Activated T-helper 1 cell treated with Interleukin-2 at 50 U/mL for 16 hours (primary cell): ENCODE measurements around the gene OTUD5.

Source experiments
- DNase-seq: peaks from one replicate; pipeline ENCODE4 v3.0.0-alpha.2; 2020; ENCODE audit warnings: low read depth

Gene OTUD5

DNA sequence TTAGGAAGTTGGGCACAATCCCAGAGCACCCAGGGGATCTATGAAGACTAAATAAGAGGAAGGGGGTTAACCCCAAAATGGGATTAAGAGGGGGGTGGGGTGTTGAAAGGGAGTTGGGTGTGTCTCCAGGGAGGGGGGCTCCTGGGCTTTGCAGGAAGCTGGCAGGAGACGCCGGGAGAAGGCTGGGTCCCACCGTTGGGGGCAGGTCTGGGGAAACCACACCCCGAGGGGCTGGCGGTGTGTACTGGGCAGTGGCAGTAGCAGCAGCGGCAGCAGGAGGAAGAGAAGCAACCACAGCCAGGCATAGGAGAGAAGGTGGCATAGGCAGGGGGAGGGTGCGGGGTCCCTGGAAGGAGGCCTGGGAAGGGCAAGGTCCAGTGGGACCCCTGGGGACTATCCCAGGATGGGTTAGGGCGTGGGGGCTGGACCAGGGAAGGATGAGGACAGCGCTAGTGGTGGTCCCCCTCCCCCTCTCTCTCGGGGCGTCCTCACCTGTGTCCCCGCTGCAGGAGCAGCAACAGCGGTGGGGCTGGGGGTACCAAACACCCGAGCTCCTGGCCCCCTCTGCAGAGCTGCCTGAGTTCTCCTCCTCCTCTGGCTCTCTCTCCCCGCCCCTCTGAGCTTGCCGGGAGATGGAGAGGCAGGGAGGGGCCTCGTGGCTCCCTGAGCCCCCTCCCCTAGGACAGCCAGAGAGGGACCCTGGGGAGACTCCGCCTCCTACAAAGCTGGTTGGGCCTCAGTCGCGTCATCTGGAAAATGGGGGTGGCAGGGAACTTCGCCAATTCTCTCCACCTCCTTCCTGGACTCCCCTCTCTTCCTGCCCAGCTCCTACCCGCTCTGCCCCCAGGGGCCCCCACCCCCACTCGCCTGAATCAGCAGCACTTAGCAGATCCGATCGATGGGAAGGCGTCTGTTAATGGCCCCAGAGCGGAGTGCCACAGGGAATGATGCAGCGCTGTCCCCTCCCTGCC, 14.1 kb upstream of the OTUD5 start, which contains the start of gene KCND1:
TSS of gene KCND1 (minus strand) at position 596 of the 971 bp plus-strand sequence. CDS start 1,573 bp downstream, outside the sequence.
- DNase-seq, result no peak

DNA sequence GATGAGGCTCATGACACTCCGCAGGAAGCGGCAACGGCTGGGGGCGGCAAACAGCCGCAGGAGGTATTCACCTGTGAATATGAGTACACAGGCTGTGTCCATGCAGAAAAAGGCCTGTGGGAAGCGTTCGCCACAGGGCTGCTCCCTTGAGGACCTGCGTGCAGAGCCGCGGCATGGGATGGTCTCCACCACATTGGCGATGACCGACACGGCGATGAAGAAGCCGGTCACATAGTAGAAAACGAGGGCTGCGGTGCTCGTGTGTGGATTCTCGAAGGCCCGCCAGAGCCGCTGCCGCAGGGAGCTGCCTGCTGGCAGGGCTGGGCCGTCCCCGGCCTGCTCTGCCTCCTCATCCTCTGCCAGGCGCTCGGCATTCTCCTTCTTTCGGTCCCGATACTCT, 12.1 kb upstream of the OTUD5 start:
- DNase-seq, result no peak

DNA sequence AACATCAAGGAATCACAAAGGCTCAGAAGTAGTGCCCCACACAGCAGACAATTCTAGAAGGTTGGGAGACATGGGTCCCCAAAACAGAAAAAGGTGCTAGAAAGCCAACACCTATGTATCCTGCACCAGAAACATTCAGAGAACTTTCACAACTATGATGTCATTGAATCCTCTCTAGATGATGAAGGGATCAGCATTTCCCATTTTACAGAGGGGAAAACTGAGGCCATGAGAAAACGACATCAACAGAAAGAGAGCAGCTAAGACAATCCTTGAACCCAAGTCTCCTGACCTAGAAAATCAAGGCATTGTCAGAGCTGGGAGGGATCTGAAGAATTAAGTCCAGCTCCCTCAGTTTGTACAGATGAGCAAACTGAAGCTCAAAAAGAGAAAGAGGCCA, 11.0 kb upstream of the OTUD5 start:
- DNase-seq, result no peak

- DNase-seq, result no peak
These were observed 9.6 kb upstream of the OTUD5 start for GRCh38 chrX:48966796-48967579.

- DNase-seq, result no peak
These were observed 8.6 kb upstream of the OTUD5 start for GRCh38 chrX:48965959-48966358.

DNA sequence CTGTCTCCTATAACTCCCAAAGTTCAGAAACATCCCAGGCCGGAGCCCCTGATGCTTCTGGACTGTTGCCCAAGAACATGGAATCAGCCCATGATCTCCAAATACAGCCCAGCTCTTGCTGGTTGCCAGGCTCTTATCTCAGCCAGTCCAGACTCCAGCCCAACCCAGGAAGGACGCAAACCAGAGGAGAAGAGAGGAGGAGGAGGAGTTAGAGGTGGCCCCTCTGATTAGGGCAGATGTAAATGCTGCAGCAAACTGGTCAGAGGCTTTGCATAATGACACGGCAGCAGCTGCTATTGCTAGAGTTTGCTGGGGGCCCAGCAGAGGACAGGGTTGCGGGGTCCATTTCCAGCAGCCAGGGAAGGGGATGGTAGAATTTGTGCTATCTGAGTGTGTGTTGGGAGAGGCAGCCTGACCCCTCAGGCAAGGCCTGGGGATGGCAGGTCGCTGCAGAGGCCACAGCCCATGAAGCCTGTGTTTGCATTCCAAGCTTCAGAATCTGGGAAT, 4.2 kb upstream of the OTUD5 start:
- DNase-seq, result no peak

DNA sequence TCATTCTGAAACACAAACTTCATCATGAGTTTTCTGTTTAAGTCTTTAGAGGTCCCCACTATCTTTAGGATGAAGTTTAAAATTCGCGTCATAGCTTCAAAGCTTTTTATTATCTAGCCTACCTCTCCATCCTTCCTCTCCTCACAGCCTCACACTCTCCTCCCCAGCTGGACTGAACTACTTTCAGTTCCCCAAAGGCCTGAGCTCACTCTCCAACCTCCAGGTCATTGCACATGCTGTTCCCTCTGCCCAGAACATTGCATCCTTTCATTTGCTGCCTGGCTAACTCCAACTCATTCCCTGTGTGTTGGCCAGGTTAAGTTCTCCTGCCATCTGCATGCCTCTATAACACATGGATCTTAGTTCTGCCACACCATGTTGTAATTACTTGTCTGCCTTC, 2.9 kb upstream of the OTUD5 start:
- no peak for DNase-seq

GRCh38 chrX:48958635-48959094, 1.3 kb upstream of the OTUD5 start:
- DNase-seq, result no peak

GRCh38 chrX:48957827-48958634, 624 bp upstream of the OTUD5 start:
- DNase-seq, result peak; percentile 88

DNA sequence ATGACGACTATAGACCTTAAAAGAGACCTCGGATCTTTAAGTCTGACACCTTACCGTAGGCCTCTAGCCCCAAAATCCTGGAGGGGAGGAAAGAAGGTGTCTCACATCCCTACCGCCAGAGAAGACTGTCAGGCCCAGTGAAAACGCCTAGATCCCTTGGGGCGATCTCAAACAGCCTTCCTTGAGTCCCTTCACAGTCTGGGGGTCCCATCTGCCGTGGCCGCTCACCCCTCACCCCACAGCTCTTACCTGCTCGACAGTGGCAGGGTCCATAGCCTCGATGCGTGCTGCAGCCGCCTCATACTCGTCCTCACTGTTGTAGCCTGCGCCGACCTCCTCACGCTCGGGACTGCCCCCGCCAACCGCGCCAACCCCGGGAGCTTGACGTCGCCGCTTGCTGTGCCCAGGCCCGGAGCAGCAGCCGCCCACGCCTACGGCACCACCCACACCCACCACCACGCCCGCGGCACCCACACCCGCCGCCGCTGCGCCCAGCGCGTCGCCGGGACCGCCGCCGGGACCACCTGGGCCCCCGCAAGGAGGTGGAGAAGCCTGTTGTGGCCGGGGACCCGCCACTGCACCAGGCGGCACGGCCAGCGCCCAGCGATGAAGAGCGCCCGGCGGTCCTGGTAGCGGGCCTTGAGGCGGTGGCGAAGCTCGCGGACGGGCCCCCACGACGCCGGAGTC, 536 bp downstream of the OTUD5 start:
- peak; percentile 18 for DNase-seq

DNA sequence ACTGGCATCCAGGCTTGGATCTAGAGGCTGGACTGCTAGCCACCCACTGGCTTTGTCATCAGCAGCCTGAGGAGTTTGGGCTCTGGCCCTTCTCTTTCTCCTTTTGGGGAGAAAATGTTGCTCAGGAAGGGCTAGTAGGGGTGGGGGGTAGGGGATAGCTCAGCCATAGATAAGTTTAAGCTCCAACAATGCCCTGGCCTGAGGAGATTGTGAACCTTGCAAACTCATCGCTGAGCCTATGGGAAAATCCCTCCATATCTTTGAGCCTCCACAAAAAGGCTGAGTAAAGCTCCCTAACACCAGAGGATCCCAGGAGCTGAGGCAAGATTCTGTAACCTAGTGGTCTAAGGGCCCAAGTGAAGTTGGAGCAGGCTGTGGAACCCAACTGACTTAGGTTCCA, 8.8 kb downstream of the OTUD5 start:
- DNase-seq, result no peak

DNA sequence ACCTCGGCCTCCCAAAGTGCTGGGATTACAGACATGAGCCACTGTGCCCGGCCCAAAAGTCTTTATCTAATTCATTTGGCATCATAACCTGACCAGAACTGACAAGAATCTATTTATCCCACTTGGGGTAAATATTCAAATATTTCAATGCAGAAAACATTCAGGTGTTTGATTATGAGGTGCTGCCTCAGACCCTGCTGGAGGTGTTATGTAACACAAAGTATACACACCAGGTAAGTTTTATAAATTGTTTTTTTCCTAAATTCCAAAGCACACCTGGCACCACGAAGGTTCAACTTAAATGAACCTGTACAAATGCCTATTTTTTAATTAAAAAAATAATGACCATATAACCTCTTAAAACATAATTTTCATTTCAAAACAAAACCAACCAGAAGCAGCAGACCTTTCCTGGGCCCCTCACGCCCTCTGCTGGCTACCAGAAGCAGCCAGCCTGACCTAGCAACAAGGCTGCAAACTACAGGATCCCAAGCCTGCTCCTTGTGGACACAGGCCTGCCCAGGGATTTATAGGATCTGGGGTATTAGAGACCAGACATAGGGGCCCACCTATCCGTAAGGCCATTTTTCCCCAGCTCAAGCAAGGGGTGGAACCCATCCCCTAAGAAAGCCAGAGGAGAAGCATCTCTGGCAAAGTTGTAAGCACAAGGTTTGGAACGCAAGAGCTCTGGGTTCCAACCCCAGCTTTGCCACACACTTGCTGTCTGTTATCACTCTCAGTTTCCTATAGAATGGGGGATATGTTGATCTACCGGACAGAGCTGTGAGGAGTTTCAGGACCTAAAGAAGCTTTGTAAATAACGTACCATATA, 11.7 kb downstream of the OTUD5 start:
- peak; percentile 24 for DNase-seq

GRCh38 chrX:48942895-48943294, 14.5 kb downstream of the OTUD5 start:
- DNase-seq, result no peak

DNA sequence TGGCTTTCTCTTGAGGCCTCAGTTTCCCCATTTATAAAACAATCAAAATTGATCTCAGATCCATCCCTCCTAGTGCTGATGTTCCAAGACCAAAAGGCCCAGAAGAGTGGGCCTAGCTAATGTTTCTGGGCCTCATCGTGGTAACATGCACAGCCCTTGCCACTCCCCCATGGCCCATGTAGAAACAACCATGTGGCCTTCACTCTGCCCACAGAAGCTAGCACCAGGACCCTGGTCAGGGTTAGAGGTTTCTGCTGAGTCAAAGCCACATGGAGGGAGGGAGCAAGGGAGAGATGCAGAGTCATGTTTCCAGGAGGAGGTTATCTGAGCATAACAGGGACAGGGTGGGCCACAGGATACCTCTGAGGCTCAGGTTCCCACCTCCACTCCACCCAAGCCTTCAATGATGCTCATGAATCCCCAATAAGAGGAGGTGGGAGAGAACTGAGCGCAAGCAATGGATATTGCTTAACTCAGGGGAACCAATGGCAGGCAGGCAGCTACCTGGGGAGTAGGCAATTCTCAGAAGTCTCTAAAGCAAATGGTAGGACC, 16.9 kb downstream of the OTUD5 start:
- DNase-seq, result no peak

GRCh38 chrX:48939524-48940228, 17.7 kb downstream of the OTUD5 start:
- DNase-seq, result no peak

DNA sequence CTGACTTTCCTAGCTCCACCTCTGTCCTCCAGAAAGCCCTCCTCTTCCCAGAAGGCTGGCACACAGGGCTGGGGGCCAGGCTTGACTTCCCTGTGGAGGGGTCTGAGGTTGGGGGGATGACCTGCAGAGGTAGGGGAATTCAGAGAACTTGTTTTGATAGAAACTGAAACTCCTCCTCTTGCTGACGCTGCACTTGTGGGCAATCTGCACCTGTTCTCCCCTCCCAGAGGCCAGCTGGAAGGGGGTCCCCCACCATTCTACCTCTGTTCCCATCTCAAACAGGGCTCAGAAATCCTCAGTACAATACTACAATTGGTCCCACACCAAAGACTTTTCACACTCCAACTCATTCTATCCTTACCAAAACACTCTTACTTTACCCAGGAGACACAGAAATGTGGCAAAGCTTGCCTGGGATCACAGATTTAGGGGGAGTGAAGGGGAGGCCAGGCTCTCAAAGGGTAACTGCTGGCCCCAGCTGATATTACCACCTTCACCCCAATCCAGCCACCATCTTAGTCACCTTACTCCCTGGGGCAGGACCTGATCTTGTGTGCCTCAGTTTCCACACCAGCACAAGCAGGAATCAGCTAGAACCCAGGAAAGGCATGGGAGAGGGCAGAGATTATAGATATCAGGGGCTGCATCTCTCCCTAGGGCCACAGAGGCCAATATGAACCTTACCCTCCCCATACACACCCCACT, 18.5 kb downstream of the OTUD5 start:
- peak; percentile 46 for DNase-seq

GRCh38 chrX:48937054-48937907, 20.1 kb downstream of the OTUD5 start:
- DNase-seq, result peak; percentile 85
